C4-2B (cell line): ENCODE data around the gene NOTO.

Experiments used
- ZFX ChIP-seq: fragments of 450-650 bp; IDR thresholded peaks from 2 replicates; pipeline ENCODE4 v1.6.1; 2017
- TF ChIP-seq, protein P1 (sequence below): fragments of 450-650 bp; conservative IDR thresholded peaks from 2 replicates; pipeline ENCODE4 v1.5.1; 2017; ENCODE audit warnings: mild to moderate bottlenecking

DNA sequence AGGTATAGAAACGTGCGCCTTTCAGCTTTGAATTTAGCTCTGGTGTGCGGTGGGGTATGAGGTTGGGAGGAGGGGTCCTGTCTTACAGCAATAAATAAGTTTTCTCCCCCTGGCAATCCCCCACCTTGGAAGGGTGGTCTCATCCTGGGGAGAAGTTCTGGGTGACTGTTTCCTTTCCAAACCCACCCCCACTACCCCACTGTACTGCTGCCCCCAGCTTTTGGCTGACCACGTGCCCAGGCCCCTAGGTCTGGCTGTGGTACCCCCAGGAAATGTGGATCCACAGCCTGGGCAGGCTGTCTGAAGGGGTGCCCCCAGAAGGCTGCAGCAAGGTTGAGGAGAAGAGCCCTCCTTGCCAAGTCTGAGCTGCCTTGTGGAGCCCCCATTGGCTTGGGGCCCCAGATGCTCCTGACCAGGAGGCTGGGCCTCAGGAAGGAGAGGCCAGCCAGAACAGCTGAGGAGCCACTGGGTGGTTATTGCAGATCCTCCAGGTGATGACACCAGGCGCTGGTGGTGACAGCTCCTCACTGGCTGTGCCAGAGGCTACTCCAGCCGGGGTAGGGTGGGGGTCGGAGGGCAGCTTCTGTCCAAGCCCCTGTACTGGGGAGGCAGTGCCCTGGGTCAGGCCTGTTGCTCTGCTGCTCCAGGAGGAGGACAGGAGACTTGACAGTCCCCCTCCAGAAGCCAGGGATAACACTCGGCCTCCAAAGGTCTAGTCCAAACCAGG lies 56.0 kb downstream of the NOTO start:
- no peak for TF ChIP-seq ZFX
- TF ChIP-seq, protein P1, sequence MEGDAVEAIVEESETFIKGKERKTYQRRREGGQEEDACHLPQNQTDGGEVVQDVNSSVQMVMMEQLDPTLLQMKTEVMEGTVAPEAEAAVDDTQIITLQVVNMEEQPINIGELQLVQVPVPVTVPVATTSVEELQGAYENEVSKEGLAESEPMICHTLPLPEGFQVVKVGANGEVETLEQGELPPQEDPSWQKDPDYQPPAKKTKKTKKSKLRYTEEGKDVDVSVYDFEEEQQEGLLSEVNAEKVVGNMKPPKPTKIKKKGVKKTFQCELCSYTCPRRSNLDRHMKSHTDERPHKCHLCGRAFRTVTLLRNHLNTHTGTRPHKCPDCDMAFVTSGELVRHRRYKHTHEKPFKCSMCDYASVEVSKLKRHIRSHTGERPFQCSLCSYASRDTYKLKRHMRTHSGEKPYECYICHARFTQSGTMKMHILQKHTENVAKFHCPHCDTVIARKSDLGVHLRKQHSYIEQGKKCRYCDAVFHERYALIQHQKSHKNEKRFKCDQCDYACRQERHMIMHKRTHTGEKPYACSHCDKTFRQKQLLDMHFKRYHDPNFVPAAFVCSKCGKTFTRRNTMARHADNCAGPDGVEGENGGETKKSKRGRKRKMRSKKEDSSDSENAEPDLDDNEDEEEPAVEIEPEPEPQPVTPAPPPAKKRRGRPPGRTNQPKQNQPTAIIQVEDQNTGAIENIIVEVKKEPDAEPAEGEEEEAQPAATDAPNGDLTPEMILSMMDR: no peak
